Lower leg skin (tissue), 3 donors: ENCODE results near the gene C1orf35.

ENCODE experiments used
- POLR2A ChIP-seq, 2 donors: fragments of 450-650 bp; IDR thresholded peaks; one replicate each; pipeline ENCODE4 v1.6.1; 2016 to 2017; ENCODE audit warnings: antibody characterized with exemption in 2 of 2, mild to moderate bottlenecking in 1 of 2, moderate library complexity in 1 of 2
- TF ChIP-seq, protein P1 (sequence below), 3 donors: fragments of 450-650 bp; IDR thresholded peaks; one replicate each; pipeline ENCODE4 v1.5.1; 2016; ENCODE audit warnings: antibody characterized with exemption in 3 of 3, mild to moderate bottlenecking in 3 of 3, moderate library complexity in 2 of 3

DNA sequence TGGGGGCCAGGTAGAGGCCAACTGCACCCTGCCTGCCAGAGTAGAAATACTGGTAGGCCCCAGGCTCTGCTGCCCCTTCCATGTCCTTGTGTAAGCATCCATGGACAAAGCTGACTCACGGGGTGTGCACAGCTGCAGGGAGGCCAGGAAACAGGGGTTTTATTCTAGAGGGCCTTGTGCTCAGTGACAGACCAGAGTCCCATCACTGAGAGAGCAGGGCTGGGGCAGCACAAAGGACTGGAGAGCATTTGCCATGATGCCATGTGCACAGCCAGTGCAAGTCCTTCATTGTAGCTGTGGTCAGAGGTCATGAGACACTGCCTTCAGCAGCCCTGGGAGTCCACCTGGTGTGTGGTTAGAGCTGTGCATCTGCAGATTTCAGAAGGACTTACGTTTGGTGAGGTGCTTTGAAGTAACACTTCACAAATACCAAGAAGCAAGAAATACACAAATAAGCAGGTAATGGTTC lies 12.5 kb downstream of the C1orf35 start:
- no peak for TF ChIP-seq POLR2A (IDR thresholded peaks at IDR 0.05)
- TF ChIP-seq, protein P1, sequence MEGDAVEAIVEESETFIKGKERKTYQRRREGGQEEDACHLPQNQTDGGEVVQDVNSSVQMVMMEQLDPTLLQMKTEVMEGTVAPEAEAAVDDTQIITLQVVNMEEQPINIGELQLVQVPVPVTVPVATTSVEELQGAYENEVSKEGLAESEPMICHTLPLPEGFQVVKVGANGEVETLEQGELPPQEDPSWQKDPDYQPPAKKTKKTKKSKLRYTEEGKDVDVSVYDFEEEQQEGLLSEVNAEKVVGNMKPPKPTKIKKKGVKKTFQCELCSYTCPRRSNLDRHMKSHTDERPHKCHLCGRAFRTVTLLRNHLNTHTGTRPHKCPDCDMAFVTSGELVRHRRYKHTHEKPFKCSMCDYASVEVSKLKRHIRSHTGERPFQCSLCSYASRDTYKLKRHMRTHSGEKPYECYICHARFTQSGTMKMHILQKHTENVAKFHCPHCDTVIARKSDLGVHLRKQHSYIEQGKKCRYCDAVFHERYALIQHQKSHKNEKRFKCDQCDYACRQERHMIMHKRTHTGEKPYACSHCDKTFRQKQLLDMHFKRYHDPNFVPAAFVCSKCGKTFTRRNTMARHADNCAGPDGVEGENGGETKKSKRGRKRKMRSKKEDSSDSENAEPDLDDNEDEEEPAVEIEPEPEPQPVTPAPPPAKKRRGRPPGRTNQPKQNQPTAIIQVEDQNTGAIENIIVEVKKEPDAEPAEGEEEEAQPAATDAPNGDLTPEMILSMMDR (IDR thresholded peaks at IDR 0.05): no peak
